Measurements from ENCODE around the gene GPR17. TPM values are rescaled to one million over a fixed set of nuclear protein-coding genes. Genes with fewer than 3 reads are reported as not detected.

The GPR17 gene
- total and polyA plus RNA-seq, 2 experiments from 2014 or later: not detected

- H3K4me3 Mint-ChIP-seq: no peak overlapping the region
- H3K36me3 Mint-ChIP-seq (ENCODE audit: low read depth): no peaks in the 10 kb centered on the region
- Histone ChIP-seq H3K27ac (ENCODE audit: low read depth) (no peak overlapping the region), H3K4me2 (no peak overlapping the region), H2AFZ (no peak overlapping the region), H4K20me1 (replicated peaks; ENCODE audit: insufficient read depth) (no peaks in the 10 kb centered on the region), H3F3A (replicated peaks; ENCODE audit: low read depth) (no peaks in the 10 kb centered on the region), H3K9me2 (ENCODE audit: insufficient read depth) (no peaks in the 10 kb centered on the region), H3K79me2 (replicated peaks; ENCODE audit: insufficient read depth) (no peaks in the 10 kb centered on the region), H3K4me1 (ENCODE audit: insufficient read depth) (peaks cover 10% of the 10 kb centered on the region; the same call in 1 of the 2 replicates), H3K27me3 (ENCODE audit: insufficient read depth) (no peaks in the 10 kb centered on the region), H3K36me3 (ENCODE audit: insufficient read depth) (no peaks in the 10 kb centered on the region), H3K4me3 (no peak overlapping the region)
- no peak overlapping the region for H3K27ac Mint-ChIP-seq
- peaks cover 9% of the 10 kb centered on the region; the same call in 2 of the 3 replicates for H3K4me1 Mint-ChIP-seq
- H3K9me3 Mint-ChIP-seq: no peaks in the 10 kb centered on the region
- ATAC-seq: no peak
- peaks cover 3% of the 10 kb centered on the region for H3K27me3 Mint-ChIP-seq (ENCODE audit: insufficient read depth, low read depth, poor library complexity)
- TF ChIP-seq CTCF (conservative IDR thresholded peaks at IDR 0.05; ENCODE audit: low read depth in 2 of 2) (no peak), ZNF462 (CRISPR knock-in tag; IDR thresholded peaks at IDR 0.05) (no peak), ETS1 (IDR thresholded peaks at IDR 0.05) (no peak), CREB1 (CRISPR knock-in tag; IDR thresholded peaks at IDR 0.05; ENCODE audit: low read depth) (no peak), EZH2phosphoT487 (IDR thresholded peaks at IDR 0.05; ENCODE audit: unreplicated experiment) (no peak), JUNB (IDR thresholded peaks at IDR 0.05; ENCODE audit: unreplicated experiment) (no peak), STAT1 (IDR thresholded peaks at IDR 0.05; ENCODE audit: unreplicated experiment) (no peak)
- no peak for DNase-seq (ENCODE audit: low spot score)
Observed at GRCh38 chr2:127641133-127641532, 4.8 kb upstream of the GPR17 start.

Measured in GM23338 (cell line).